ENCODE measurements around the gene KCND3. TPM values are rescaled to one million over a fixed set of nuclear protein-coding genes. Genes with fewer than 3 reads are reported as not detected.

The KCND3 gene
- total RNA-seq, 1 experiment from 2014 or later = 0.15 TPM

- H3K27me3 Mint-ChIP-seq (ENCODE audit: low read depth) = no peaks in the 10 kb centered on the region
- no peak overlapping the region for H3T11ph ChIP-seq (ENCODE audit: low read length)
Measured at GRCh38 chr1:111730706-111731105, 258.8 kb downstream of the KCND3 start.

More at GRCh38 chr1:111730706-111731105, 258.8 kb downstream of the KCND3 start:
- Histone ChIP-seq H4K8ac (replicated peaks; ENCODE audit: insufficient read length, low read depth, low read length) (no peak overlapping the region), H3K9ac (ENCODE audit: extremely low read depth, insufficient read length, low read length) (no peak overlapping the region), H3K9me3 (ENCODE audit: control insufficient read depth, low read depth, low read length) (no peaks in the 10 kb centered on the region), H3K4me1 (ENCODE audit: insufficient read depth, low read length) (peaks cover 3% of the 10 kb centered on the region), H2BK120ac (ENCODE audit: low read depth, low read length, poor library complexity, severe bottlenecking) (no peak overlapping the region), H3K79me2 (ENCODE audit: insufficient read depth, low read length) (no peaks in the 10 kb centered on the region), H4K91ac (ENCODE audit: insufficient read length, low read depth, low read length) (no peak overlapping the region), H4K5ac (ENCODE audit: insufficient read length, low read depth, low read length) (no peak overlapping the region), H4K20me1 (ENCODE audit: control insufficient read depth, insufficient read depth, insufficient read length) (peaks cover 2% of the 10 kb centered on the region), H2BK12ac (ENCODE audit: insufficient read length, low read depth, low read length) (no peak overlapping the region), H3K14ac (ENCODE audit: insufficient read depth, low read length) (no peak overlapping the region), H2AFZ (ENCODE audit: low read length) (no peak overlapping the region), H3K4me2 (ENCODE audit: insufficient read depth, insufficient read length, low read length) (no peak overlapping the region), H3K18ac (ENCODE audit: insufficient read length, low read depth, low read length) (no peak overlapping the region), H3K27me3 (ENCODE audit: insufficient read depth, low read length) (no peaks in the 10 kb centered on the region), H2BK20ac (ENCODE audit: low read depth, low read length, poor library complexity, severe bottlenecking) (no peak overlapping the region), H3K23me2 (ENCODE audit: insufficient read length, low read depth, low read length, poor library complexity, severe bottlenecking) (no peaks in the 10 kb centered on the region), H3K23ac (ENCODE audit: insufficient read length, low read depth, low read length) (no peak overlapping the region), H2AK5ac (ENCODE audit: insufficient read length, low read length) (no peak overlapping the region), H3K56ac (ENCODE audit: insufficient read length, low read depth, low read length) (no peak overlapping the region), H2BK15ac (ENCODE audit: low read depth, low read length) (no peak overlapping the region), H2BK5ac (ENCODE audit: insufficient read length, low read length) (no peak overlapping the region), H3K4ac (ENCODE audit: low read depth, low read length) (no peak overlapping the region), H3K79me1 (ENCODE audit: insufficient read depth, low read depth, low read length, poor library complexity, severe bottlenecking) (peaks cover 2% of the 10 kb centered on the region), H3K27ac (ENCODE audit: insufficient read length, low read depth, low read length) (no peak overlapping the region)
- Mint-ChIP-seq H3K36me3 (ENCODE audit: insufficient read depth in 1 of 3, low read depth in 3 of 3) (peaks cover 2 to 4% (median 3%) of the 10 kb centered on the region in 3 experiments; a peak in 4 of 7 replicates), H3K9me3 (no peaks in the 10 kb centered on the region), H3K27ac (no peak overlapping the region), H3K4me3 (no peak overlapping the region; a peak in 1 of 5 replicates), H3K4me1 (peaks cover 13 to 19% of the 10 kb centered on the region in 2 experiments)
- TF ChIP-seq, protein P1, sequence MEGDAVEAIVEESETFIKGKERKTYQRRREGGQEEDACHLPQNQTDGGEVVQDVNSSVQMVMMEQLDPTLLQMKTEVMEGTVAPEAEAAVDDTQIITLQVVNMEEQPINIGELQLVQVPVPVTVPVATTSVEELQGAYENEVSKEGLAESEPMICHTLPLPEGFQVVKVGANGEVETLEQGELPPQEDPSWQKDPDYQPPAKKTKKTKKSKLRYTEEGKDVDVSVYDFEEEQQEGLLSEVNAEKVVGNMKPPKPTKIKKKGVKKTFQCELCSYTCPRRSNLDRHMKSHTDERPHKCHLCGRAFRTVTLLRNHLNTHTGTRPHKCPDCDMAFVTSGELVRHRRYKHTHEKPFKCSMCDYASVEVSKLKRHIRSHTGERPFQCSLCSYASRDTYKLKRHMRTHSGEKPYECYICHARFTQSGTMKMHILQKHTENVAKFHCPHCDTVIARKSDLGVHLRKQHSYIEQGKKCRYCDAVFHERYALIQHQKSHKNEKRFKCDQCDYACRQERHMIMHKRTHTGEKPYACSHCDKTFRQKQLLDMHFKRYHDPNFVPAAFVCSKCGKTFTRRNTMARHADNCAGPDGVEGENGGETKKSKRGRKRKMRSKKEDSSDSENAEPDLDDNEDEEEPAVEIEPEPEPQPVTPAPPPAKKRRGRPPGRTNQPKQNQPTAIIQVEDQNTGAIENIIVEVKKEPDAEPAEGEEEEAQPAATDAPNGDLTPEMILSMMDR (conservative IDR thresholded peaks at IDR 0.05) = no peak
- no CpG with 5 or more reads among the region's 4 CpGs for WGBS (ENCODE audit: extremely low coverage, insufficient read length, low lambda C conversion rate)
- no peak for DNase-seq

Data from H9 (cell line).